Measurements from ENCODE around the gene A3GALT2. TPM values are rescaled to one million over a fixed set of nuclear protein-coding genes. Genes with fewer than 3 reads are reported as not detected.

A3GALT2 gene
- total RNA-seq, result not detected

DNA sequence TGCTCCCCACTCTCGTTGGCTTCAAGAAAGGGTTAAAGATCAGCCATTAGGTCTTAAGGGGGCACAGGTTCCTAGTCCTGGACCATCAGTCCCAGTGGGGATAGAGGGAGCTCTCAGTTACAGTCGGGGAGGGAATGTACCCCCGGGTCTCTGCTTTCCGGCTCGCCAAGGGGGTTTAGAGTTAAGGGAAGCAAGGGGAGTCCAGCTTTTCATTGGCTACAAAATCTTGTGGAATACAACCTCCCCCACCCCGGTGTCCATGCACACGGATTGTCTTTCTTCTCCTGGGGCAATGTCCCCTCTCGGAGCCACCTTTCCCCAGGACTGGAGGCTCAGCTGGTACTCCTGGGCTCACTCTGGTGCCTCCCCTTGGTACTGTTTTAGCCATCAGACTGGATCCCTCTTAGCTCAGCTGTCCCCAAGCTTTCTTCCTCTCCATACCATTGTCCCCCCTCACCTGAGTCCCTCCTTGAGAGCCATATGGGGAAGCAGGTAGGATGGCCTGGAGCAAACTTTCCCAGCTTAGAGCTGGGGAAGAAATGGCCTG is at the start of gene A3GALT2:
TSS of gene A3GALT2 (minus strand) at position 480 of the 547 bp plus-strand sequence. CDS start at position 480, 0 bp downstream.
- DNase-seq (ENCODE audit: low spot score), result no peak

DNA sequence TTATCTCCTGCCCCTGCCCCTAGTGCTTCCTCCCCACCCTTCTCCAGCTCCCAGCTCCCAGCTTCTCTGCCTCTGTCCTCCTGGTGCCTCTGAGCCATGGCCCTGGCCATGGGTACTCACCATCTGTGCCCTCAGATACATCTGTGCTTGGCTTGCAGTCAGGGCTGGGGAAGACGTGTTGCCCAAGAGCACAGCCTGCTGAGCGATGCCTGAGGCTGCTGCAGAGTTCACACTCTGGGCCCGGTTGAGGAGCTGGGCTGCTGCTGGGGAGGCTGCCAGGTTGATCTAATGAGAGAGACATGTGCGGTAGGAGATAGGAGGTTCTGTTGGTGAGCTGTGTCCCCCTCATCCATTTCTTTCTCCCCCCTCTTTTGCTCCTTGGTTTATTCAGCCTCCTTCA is 49.4 kb upstream of the A3GALT2 start:
- DNase-seq (ENCODE audit: low spot score), result no peak

GRCh38 chr1:33369764-33370163 is 48.9 kb upstream of the A3GALT2 start:
- no peak for DNase-seq (ENCODE audit: low spot score)

DNA sequence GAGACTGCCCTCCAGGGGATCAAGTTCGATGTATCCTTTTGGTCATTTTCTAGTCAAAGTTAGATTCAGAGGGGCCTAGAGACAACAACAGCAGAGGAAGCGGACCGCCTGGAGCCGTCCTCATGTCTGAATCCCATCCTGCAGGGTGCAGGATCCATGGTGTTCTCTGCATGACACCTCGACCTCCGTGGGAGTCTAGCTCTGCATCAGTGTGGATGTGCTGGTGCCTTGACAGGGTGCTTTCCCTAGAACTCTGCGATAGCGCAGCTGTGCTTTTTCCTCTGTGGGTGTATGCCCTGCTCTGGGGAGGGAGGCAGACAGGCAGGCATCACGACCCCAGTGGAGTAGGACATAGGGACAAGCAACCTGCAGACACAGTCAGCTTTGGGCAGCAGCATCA is 48.2 kb upstream of the A3GALT2 start:
- no peak for DNase-seq (ENCODE audit: low spot score)

DNA sequence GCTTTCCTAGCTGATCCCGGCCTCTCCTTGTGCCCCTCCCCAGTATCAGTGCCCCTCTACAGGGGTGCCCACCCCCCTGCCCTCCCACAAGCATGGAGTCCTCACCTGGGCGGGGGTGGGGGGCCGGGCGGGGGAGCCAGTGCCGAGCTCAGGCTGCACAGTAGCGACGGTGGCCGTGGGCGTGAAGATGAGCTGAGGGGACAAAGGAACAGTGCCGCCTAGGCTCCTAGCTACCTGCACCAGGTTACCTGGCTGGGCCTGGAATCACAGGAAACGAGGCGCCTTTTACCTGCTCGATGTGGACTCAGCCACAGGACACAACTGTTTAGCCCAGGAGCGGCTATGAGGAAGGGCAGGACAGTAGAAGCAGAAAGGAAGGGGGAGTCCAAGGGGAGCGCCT is 47.5 kb upstream of the A3GALT2 start:
- no peak for DNase-seq (ENCODE audit: low spot score)

- DNase-seq (ENCODE audit: low spot score), result peak; percentile 92
Observed at GRCh38 chr1:33367485-33368405, 46.8 kb upstream of the A3GALT2 start.

DNA sequence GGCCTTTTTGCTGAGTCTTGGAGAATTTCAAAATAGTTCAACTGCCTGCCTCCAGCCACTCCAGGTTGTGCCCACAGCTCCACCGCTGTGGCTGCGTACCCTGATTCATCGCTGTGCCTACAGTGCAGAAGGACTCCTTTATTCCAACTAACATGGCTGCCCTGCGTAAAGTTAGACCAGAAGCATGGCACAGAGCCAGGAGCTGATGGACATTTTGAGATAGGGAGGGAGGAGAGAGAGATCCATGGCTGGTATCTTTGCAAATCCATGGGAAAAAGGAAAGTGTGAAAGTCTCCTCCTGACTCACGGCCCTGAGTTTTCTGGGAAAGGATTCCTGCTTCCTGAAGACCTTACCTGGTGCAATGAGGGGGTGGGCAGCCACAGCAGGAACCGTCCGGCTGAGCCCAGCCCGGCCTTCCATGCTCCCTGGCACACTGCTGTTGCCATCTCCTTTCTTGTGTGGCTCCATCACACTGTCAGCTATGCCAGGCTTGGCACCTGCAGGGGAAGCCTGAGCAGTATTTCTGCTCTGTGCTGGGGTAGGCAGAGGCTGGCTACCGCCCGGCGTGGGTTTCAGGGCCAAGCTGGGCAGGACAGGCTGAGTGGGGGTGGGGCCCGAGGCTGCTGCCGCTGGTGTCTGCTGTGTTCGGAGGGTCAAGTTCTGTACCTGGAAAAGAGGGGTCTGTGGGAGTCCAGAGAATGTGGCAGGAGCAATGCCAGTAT is 46.0 kb upstream of the A3GALT2 start:
- DNase-seq (ENCODE audit: low spot score), result no peak

DNA sequence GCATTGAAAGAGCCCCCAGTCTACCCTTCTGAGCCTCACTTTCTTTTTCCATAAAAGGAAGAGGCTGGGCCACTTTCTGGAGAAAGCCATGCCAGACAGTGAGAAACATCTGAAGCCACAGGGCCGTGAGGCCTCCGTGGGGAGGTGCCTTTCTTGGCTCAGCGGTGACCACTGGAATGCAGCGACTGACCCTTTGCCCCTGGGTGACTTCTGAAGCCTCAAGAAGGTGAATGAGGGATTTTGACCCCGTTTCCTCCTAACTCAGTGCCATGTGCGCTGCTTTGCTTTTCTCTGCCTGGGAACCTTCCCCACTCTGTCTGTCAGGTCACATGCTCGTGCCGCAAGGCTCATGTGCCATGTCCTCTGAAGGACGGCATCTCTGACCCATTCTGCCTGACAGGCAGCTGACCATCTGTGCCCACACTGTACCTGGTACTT is 44.7 kb upstream of the A3GALT2 start:
- DNase-seq (ENCODE audit: low spot score), result no peak

- DNase-seq (ENCODE audit: low spot score), result no peak
Observed at GRCh38 chr1:33364565-33364918, 43.6 kb upstream of the A3GALT2 start.

DNA sequence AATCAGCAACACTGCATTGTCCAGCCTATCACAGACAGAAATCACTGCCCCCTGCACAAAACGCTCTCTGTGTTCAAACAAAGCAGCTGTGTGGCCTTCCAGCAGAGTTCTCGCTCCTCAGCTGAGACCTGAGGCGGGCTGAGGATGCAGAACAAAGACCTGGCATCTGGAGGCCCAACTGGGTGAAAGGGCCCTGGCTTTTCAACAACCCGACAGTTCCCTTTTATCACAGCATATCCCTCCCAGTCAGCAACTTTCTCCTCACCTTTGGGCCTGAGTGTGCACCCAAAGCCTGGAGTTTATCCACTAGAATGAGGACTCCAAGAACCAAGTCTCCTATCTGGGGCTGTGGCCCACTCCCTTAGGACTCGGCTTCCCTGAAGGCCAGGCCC is 42.6 kb upstream of the A3GALT2 start:
- no peak for DNase-seq (ENCODE audit: low spot score)

DNA sequence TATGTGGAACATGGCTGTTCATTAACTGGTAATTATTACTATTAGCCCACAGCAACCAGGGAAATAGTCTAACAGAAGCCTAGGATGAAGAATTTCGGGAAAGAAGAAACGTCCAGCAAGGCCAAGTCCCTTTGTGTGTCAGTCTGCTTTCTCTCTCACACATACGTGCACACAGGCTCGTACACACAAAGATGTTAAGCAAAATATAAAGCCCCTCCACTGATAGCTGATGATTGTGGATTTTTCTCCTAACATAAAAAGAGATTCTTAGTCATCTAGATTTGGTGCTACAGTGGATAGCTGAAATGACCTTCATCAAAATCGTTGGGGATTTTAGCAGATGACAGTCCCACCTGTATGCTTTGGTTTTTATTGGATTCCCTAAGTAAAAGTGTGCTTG is 42.1 kb upstream of the A3GALT2 start:
- DNase-seq (ENCODE audit: low spot score), result no peak

- no peak for DNase-seq (ENCODE audit: low spot score)
Observed at GRCh38 chr1:33361532-33362235, 40.8 kb upstream of the A3GALT2 start.

GRCh38 chr1:33360367-33360766 is 39.5 kb upstream of the A3GALT2 start:
- no peak for DNase-seq (ENCODE audit: low spot score)

DNA sequence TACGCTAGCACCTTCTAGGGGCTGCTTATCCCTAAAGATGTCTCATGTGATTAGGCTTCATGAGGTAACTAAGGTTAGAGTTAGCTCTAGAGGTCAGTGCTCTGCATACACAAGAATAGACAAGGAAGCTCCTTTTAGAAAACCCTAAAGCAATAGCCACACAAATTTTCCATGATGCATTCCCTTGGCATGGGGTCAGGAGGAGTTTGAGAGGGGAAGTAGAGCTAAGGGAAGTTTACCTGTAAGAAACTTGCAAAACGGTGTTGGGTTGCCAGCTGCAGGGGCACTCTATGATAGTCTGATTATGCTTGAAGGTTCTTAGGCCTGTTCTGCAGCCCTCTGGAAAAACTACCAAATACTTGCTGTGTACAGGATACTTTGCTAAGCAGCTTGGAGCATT is 39.0 kb upstream of the A3GALT2 start:
- no peak for DNase-seq (ENCODE audit: low spot score)

GRCh38 chr1:33358795-33359503 is 38.1 kb upstream of the A3GALT2 start:
- no peak for DNase-seq (ENCODE audit: low spot score)

- DNase-seq (ENCODE audit: low spot score), result no peak
Observed at GRCh38 chr1:33358114-33358794, 37.4 kb upstream of the A3GALT2 start.

GRCh38 chr1:33357099-33357498 is 36.2 kb upstream of the A3GALT2 start:
- no peak for DNase-seq (ENCODE audit: low spot score)

DNA sequence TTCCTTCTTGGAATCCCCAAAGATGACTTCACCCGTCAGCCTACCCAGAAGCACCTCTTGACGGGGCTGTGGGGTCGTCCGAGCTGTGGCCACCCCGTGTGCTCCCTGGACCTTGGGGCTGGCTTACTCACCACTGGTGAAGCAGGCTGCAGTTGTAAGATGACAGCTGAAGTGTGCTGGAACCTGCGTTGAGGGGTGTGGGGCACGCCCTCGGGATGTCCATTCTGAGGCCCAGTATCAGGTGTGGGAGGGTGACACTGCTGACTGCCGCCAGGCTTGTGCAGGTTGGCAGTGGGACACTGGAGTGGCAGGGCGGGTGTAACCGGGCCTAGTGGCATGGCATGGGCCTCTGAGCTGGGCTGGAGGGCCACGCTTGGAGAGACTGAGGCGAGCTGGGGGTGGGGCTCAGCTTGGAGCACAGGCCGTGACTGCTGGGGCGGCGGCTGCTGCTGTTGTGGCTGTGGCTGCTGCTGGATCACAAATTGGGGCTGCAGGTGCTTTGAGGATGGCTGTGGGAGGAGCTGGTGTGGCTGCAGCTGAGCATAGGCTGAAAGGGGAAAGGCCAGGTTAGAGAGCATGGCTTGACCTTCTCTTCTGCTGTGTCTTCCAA is 33.9 kb upstream of the A3GALT2 start:
- no peak for DNase-seq (ENCODE audit: low spot score)

GRCh38 chr1:33353531-33353930 is 32.6 kb upstream of the A3GALT2 start:
- DNase-seq (ENCODE audit: low spot score), result no peak

- DNase-seq (ENCODE audit: low spot score), result no peak
Observed at GRCh38 chr1:33351281-33351660, 30.4 kb upstream of the A3GALT2 start.
